Stomach (tissue), 4 donors: Measurements from ENCODE around the gene DEPDC7.
"Not testable (repeated sequence)": the region's sequence is repeated elsewhere in the genome, so short reads cannot be mapped to it uniquely, and the experiment has no call there.

Experiments
- CTCF ChIP-seq, 7 experiments: fragments of 450-650 bp in 4 of 7; fragments of 200-600 bp in 3 of 7; sonication (generic) in 3 of 7; IDR thresholded peaks; one replicate each; pipeline ENCODE4 v1.5.1; 2016 to 2019; ENCODE audit warnings: antibody characterized with exemption in 7 of 7, control low read depth in 2 of 7, mild to moderate bottlenecking in 1 of 7
- POLR2A ChIP-seq, 4 donors: fragments of 450-650 bp; IDR thresholded peaks; one replicate each; pipeline ENCODE4 v1.6.1; 2016; ENCODE audit warnings: antibody characterized with exemption in 4 of 4, control low read depth in 2 of 4, mild to moderate bottlenecking in 1 of 4, moderate library complexity in 1 of 4
- POLR2AphosphoS5 ChIP-seq, 3 donors: sonication (generic); formaldehyde crosslinking; IDR thresholded peaks; one replicate each; pipeline ENCODE4 v1.6.1; 2016; ENCODE audit warnings: antibody characterized with exemption in 3 of 3

- not testable (repeated sequence) for TF ChIP-seq POLR2AphosphoS5, POLR2A, CTCF (IDR thresholded peaks at IDR 0.05)
Measured at GRCh38 chr11:33049565-33050408, 34.1 kb downstream of the DEPDC7 start.
